HepG2 (cell line): Measurements from ENCODE around the gene PPP2R2D. TPM values are rescaled to one million over a fixed set of nuclear protein-coding genes. Genes with fewer than 3 reads are reported as not detected.

Experiments
- GZF1 ChIP-seq: sonication (generic); formaldehyde crosslinking; IDR thresholded peaks from 2 replicates; pipeline ENCODE4 v1.5.1; 2020; ENCODE audit warnings: mild to moderate bottlenecking, missing genetic modification reagents
- HCFC1 ChIP-seq: fragments of 150-350 bp; IDR thresholded peaks from 2 replicates; pipeline ENCODE4 v1.6.1; 2014; ENCODE audit warnings: low read depth, low read length
- KLF9 ChIP-seq: IDR thresholded peaks from 2 replicates; pipeline ENCODE4 v1.6.1; 2016; ENCODE audit warnings: low read depth
- MIER2 ChIP-seq: IDR thresholded peaks from 2 replicates; pipeline ENCODE4 v1.6.1; 2016; ENCODE audit warnings: missing biosample characterization, missing genetic modification reagents
- NR2F6 ChIP-seq, 2 experiments: IDR thresholded peaks; 2 replicates each; pipeline ENCODE4 v1.6.1; 2016; ENCODE audit warnings: antibody characterized with exemption in 1 of 2, mild to moderate bottlenecking in 1 of 2
- RORA ChIP-seq: sonication (generic); formaldehyde crosslinking; IDR thresholded peaks from 2 replicates; pipeline ENCODE4 v1.5.0; 2020; ENCODE audit warnings: mild to moderate bottlenecking, missing genetic modification reagents, moderate library complexity
- SRSF9 ChIP-seq: fragments of 200-400 bp; formaldehyde crosslinking; IDR thresholded peaks from 2 replicates; pipeline ENCODE4 v1.6.1; 2018; ENCODE audit warnings: borderline replicate concordance, mild to moderate bottlenecking, low read depth, low read length; ENCODE audit not compliant: insufficient read depth, poor library complexity, severe bottlenecking
- TBL1XR1 ChIP-seq: fragments of 150-350 bp; IDR thresholded peaks from 2 replicates; pipeline ENCODE4 v1.6.1; 2014; ENCODE audit warnings: borderline replicate concordance, low read length; ENCODE audit not compliant: partially characterized antibody
- YY1 ChIP-seq: IDR thresholded peaks from 2 replicates; pipeline ENCODE4 v1.6.1; 2011; ENCODE audit warnings: low read length, low read depth, moderate library complexity, mild to moderate bottlenecking; ENCODE audit not compliant: insufficient read depth, insufficient replicate concordance
- ZFP36 ChIP-seq: fragments of 150-350 bp; IDR thresholded peaks from 2 replicates; pipeline ENCODE4 v1.6.1; 2018; ENCODE audit warnings: borderline replicate concordance, low read length, low read depth; ENCODE audit not compliant: partially characterized antibody
- ZNF124 ChIP-seq: sonication (generic); formaldehyde crosslinking; IDR thresholded peaks from 2 replicates; pipeline ENCODE4 v1.4.0; 2020; ENCODE audit warnings: missing genetic modification reagents
- ZNF160 ChIP-seq: sonication (generic); formaldehyde crosslinking; IDR thresholded peaks from 2 replicates; pipeline ENCODE4 v1.8.0; 2022; ENCODE audit warnings: mild to moderate bottlenecking, inconsistent platforms, missing genetic modification reagents
- ZNF256 ChIP-seq: sonication (generic); formaldehyde crosslinking; conservative IDR thresholded peaks from 2 replicates; pipeline ENCODE4 v1.4.0; 2020; ENCODE audit warnings: missing genetic modification reagents
- ZNF562 ChIP-seq: sonication (generic); formaldehyde crosslinking; IDR thresholded peaks from 2 replicates; pipeline ENCODE4 v1.8.0; 2022; ENCODE audit warnings: missing genetic modification reagents, borderline replicate concordance
- ZNF672 ChIP-seq: sonication (generic); formaldehyde crosslinking; IDR thresholded peaks from 2 replicates; pipeline ENCODE4 v1.8.1; 2022; ENCODE audit warnings: missing genetic modification reagents
- polyA plus RNA-seq, 8 experiments: library from polyadenylated mRNA; depleted of rRNA in 3 of 8; stranded (reverse) in 7 of 8; unstranded in 1 of 8; fragments of >200 nt; fragmentation: Illumina TruSeq in 4 of 8; extraction: Trizol in 4 of 8; gene quantifications; 2 replicates each; pipeline versions ENCODE4 v1.2.1 to v1.2.3, GENCODE V29; 2011 to 2016; ENCODE audit warnings: low read depth in 4 of 8, missing spikeins in 1 of 8, mixed read lengths in 1 of 8; ENCODE audit not compliant: insufficient read depth in 1 of 8
- total RNA-seq, 5 experiments: library from RNA; depleted of rRNA; stranded (reverse); fragments of >200 nt; fragmentation: Illumina TruSeq; extraction: Trizol; gene quantifications; 2 replicates each; pipeline ENCODE4 v1.2.3, GENCODE V29; 2016; ENCODE audit warnings: low read depth in 1 of 5
- TF ChIP-seq, protein P1 (sequence below): sonication (generic); formaldehyde crosslinking; IDR thresholded peaks from 2 replicates; pipeline ENCODE4 v1.5.0; 2020; ENCODE audit warnings: mild to moderate bottlenecking, missing genetic modification reagents, borderline replicate concordance
- TF ChIP-seq, protein P2 (sequence below): sonication (generic); formaldehyde crosslinking; conservative IDR thresholded peaks from 2 replicates; pipeline ENCODE4 v1.4.0; 2020; ENCODE audit warnings: mild to moderate bottlenecking, missing genetic modification reagents, moderate library complexity
- TF ChIP-seq, protein P3 (sequence below): sonication (generic); formaldehyde crosslinking; IDR thresholded peaks from 2 replicates; pipeline ENCODE4 v1.4.0; 2020; ENCODE audit warnings: missing genetic modification reagents

PPP2R2D gene
- total and polyA plus RNA-seq, 2 of the 13 experiments (the other 11 are each of a cell fraction or from before 2014, with no cell fraction given), result 32.7 to 33.2 TPM

DNA sequence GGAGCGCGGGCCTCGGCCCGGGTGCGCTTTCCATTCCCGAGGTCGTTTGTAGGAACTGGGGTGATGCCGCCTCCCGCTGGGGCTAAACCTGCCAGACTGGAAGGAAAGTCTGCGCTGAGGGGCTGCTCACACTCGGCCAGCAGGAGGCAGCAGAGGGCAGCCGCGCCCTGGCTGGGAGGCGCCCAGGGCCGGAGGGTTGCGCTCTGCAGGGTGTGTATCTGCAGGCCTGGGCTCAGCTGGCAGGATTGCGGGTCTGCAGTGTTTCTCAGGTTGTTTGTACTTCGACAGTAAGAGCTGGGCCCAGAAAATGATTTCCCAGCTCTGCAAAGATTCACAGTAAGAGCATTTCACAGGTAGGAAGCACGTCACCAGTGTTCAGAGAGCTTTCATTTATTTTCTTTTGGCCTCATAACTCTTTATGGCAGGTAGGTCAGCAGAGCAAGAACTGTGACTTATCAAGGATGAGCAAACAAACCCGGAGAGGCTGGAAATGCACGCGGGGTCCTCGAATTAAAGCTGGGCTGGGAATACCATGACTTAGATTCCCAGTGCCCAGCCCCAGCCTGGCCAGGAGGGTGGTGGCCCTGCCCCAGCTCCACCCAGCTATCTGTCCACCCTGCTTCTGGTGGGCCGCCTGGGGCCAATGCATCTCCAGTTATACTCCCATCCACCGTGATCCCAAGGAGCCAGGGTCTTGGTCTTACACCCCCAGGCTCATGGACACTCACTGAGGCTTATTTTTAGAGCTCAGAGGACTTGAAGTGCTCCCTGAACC lies 15.2 kb upstream of the PPP2R2D start (continued):
- TF ChIP-seq MIER2 (CRISPR knock-in tag) (no peak), KLF9 (no peak), ZFP36 (no peak), ZNF160 (CRISPR knock-in tag) (no peak), ZNF124 (CRISPR knock-in tag) (0 out of 2 replicates have a peak, but pooled peaks have one; percentile 29), RORA (CRISPR knock-in tag) (no peak), YY1 (peak; percentile 60), HCFC1 (no peak), SRSF9 (no peak), TBL1XR1 (no peak), ZNF672 (CRISPR knock-in tag) (no peak), GZF1 (CRISPR knock-in tag) (no peak), ZNF256 (CRISPR knock-in tag) (no peak), ZNF562 (CRISPR knock-in tag) (no peak), NR2F6 (IDR thresholded peaks at IDR 0.05) (no peak), NR2F6 (CRISPR knock-in tag; IDR thresholded peaks at IDR 0.05) (peak; percentile 12; the same call in 1 of the 2 replicates)
- TF ChIP-seq, protein P1, sequence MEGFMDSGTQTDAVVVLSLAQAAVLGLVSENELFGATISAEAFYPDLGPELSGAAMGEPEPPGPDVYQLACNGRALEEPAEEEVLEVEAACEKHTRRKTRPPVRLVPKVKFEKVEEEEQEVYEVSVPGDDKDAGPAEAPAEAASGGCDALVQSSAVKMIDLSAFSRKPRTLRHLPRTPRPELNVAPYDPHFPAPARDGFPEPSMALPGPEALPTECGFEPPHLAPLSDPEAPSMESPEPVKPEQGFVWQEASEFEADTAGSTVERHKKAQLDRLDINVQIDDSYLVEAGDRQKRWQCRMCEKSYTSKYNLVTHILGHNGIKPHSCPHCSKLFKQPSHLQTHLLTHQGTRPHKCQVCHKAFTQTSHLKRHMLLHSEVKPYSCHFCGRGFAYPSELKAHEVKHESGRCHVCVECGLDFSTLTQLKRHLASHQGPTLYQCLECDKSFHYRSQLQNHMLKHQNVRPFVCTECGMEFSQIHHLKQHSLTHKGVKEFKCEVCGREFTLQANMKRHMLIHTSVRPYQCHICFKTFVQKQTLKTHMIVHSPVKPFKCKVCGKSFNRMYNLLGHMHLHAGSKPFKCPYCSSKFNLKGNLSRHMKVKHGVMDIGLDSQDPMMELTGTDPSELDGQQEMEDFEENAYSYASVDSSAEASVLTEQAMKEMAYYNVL, result 0 out of 2 replicates have a peak, but pooled peaks have one; percentile 30
- TF ChIP-seq, protein P2, sequence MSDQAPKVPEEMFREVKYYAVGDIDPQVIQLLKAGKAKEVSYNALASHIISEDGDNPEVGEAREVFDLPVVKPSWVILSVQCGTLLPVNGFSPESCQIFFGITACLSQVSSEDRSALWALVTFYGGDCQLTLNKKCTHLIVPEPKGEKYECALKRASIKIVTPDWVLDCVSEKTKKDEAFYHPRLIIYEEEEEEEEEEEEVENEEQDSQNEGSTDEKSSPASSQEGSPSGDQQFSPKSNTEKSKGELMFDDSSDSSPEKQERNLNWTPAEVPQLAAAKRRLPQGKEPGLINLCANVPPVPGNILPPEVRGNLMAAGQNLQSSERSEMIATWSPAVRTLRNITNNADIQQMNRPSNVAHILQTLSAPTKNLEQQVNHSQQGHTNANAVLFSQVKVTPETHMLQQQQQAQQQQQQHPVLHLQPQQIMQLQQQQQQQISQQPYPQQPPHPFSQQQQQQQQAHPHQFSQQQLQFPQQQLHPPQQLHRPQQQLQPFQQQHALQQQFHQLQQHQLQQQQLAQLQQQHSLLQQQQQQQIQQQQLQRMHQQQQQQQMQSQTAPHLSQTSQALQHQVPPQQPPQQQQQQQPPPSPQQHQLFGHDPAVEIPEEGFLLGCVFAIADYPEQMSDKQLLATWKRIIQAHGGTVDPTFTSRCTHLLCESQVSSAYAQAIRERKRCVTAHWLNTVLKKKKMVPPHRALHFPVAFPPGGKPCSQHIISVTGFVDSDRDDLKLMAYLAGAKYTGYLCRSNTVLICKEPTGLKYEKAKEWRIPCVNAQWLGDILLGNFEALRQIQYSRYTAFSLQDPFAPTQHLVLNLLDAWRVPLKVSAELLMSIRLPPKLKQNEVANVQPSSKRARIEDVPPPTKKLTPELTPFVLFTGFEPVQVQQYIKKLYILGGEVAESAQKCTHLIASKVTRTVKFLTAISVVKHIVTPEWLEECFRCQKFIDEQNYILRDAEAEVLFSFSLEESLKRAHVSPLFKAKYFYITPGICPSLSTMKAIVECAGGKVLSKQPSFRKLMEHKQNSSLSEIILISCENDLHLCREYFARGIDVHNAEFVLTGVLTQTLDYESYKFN (CRISPR knock-in tag), result no peak
- TF ChIP-seq, protein P3, sequence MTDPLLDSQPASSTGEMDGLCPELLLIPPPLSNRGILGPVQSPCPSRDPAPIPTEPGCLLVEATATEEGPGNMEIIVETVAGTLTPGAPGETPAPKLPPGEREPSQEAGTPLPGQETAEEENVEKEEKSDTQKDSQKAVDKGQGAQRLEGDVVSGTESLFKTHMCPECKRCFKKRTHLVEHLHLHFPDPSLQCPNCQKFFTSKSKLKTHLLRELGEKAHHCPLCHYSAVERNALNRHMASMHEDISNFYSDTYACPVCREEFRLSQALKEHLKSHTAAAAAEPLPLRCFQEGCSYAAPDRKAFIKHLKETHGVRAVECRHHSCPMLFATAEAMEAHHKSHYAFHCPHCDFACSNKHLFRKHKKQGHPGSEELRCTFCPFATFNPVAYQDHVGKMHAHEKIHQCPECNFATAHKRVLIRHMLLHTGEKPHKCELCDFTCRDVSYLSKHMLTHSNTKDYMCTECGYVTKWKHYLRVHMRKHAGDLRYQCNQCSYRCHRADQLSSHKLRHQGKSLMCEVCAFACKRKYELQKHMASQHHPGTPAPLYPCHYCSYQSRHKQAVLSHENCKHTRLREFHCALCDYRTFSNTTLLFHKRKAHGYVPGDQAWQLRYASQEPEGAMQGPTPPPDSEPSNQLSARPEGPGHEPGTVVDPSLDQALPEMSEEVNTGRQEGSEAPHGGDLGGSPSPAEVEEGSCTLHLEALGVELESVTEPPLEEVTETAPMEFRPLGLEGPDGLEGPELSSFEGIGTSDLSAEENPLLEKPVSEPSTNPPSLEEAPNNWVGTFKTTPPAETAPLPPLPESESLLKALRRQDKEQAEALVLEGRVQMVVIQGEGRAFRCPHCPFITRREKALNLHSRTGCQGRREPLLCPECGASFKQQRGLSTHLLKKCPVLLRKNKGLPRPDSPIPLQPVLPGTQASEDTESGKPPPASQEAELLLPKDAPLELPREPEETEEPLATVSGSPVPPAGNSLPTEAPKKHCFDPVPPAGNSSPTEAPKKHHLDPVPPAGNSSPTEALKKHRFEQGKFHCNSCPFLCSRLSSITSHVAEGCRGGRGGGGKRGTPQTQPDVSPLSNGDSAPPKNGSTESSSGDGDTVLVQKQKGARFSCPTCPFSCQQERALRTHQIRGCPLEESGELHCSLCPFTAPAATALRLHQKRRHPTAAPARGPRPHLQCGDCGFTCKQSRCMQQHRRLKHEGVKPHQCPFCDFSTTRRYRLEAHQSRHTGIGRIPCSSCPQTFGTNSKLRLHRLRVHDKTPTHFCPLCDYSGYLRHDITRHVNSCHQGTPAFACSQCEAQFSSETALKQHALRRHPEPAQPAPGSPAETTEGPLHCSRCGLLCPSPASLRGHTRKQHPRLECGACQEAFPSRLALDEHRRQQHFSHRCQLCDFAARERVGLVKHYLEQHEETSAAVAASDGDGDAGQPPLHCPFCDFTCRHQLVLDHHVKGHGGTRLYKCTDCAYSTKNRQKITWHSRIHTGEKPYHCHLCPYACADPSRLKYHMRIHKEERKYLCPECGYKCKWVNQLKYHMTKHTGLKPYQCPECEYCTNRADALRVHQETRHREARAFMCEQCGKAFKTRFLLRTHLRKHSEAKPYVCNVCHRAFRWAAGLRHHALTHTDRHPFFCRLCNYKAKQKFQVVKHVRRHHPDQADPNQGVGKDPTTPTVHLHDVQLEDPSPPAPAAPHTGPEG (CRISPR knock-in tag), result no peak
